GM19043 (cell line): ENCODE results near the gene GLRX3.

ENCODE experiments used
- ATAC-seq: cut with Tn5 transposase; IDR thresholded peaks from one replicate; pipeline ENCODE4 v1.9.1; 2021; ENCODE audit warnings: low read depth; ENCODE audit not compliant: unreplicated experiment

The GLRX3 gene

GRCh38 chr10:130203626-130204025, 67.4 kb downstream of the GLRX3 start:
- ATAC-seq: no peak

- ATAC-seq: no peak
Observed at GRCh38 chr10:130206216-130206737, 70.1 kb downstream of the GLRX3 start.

GRCh38 chr10:130207205-130207604, 71.0 kb downstream of the GLRX3 start:
- no peak for ATAC-seq

- ATAC-seq: no peak
Observed at GRCh38 chr10:130208807-130209206, 72.6 kb downstream of the GLRX3 start.

GRCh38 chr10:130212746-130213145, 76.6 kb downstream of the GLRX3 start:
- ATAC-seq: no peak

GRCh38 chr10:130213286-130214080, 77.3 kb downstream of the GLRX3 start:
- no peak for ATAC-seq

- no peak for ATAC-seq
Observed at GRCh38 chr10:130214431-130214830, 78.2 kb downstream of the GLRX3 start.

GRCh38 chr10:130215151-130215930, 79.2 kb downstream of the GLRX3 start:
- no peak for ATAC-seq

- no peak for ATAC-seq
Observed at GRCh38 chr10:130215931-130216231, 79.7 kb downstream of the GLRX3 start.

- ATAC-seq: no peak
Observed at GRCh38 chr10:130218181-130218641, 82.0 kb downstream of the GLRX3 start.

GRCh38 chr10:130218936-130219335, 82.7 kb downstream of the GLRX3 start:
- no peak for ATAC-seq

- no peak for ATAC-seq
Observed at GRCh38 chr10:130220251-130221185, 84.3 kb downstream of the GLRX3 start.

- no peak for ATAC-seq
Observed at GRCh38 chr10:130221456-130222375, 85.5 kb downstream of the GLRX3 start.

GRCh38 chr10:130222381-130222780, 86.2 kb downstream of the GLRX3 start:
- no peak for ATAC-seq

GRCh38 chr10:130224228-130224627, 88.0 kb downstream of the GLRX3 start:
- no peak for ATAC-seq

GRCh38 chr10:130226012-130226411, 89.8 kb downstream of the GLRX3 start:
- ATAC-seq: no peak

GRCh38 chr10:130227883-130228282, 91.7 kb downstream of the GLRX3 start:
- ATAC-seq: no peak
